GM12865 (cell line): Measurements from ENCODE around the gene NID2.

ENCODE experiments used
- DNase-seq: peaks from one replicate; pipeline ENCODE4 v3.0.0; 2010; ENCODE audit warnings: low read depth
- H3K4me3 ChIP-seq: 2 replicates; pipeline ENCODE4 v1.5.1; 2011; ENCODE audit warnings: mild to moderate bottlenecking, low read depth, low read length, control low read depth
- TF ChIP-seq, protein P1 (sequence below): IDR thresholded peaks from 2 replicates; pipeline ENCODE4 v1.5.1; 2011; ENCODE audit warnings: low read length, control low read depth, low read depth, inconsistent platforms; ENCODE audit not compliant: insufficient read depth; ENCODE audit errors: missing control alignments

The NID2 gene

GRCh38 chr14:52049721-52050588, 18.9 kb downstream of the NID2 start:
- no peak for DNase-seq
- TF ChIP-seq, protein P1, sequence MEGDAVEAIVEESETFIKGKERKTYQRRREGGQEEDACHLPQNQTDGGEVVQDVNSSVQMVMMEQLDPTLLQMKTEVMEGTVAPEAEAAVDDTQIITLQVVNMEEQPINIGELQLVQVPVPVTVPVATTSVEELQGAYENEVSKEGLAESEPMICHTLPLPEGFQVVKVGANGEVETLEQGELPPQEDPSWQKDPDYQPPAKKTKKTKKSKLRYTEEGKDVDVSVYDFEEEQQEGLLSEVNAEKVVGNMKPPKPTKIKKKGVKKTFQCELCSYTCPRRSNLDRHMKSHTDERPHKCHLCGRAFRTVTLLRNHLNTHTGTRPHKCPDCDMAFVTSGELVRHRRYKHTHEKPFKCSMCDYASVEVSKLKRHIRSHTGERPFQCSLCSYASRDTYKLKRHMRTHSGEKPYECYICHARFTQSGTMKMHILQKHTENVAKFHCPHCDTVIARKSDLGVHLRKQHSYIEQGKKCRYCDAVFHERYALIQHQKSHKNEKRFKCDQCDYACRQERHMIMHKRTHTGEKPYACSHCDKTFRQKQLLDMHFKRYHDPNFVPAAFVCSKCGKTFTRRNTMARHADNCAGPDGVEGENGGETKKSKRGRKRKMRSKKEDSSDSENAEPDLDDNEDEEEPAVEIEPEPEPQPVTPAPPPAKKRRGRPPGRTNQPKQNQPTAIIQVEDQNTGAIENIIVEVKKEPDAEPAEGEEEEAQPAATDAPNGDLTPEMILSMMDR, result no peak
- no peak overlapping the region for H3K4me3 ChIP-seq

- DNase-seq, result no peak
- no peak overlapping the region for H3K4me3 ChIP-seq
- TF ChIP-seq, protein P1, result no peak
Measured at GRCh38 chr14:52049271-52049670, 19.6 kb downstream of the NID2 start.

DNA sequence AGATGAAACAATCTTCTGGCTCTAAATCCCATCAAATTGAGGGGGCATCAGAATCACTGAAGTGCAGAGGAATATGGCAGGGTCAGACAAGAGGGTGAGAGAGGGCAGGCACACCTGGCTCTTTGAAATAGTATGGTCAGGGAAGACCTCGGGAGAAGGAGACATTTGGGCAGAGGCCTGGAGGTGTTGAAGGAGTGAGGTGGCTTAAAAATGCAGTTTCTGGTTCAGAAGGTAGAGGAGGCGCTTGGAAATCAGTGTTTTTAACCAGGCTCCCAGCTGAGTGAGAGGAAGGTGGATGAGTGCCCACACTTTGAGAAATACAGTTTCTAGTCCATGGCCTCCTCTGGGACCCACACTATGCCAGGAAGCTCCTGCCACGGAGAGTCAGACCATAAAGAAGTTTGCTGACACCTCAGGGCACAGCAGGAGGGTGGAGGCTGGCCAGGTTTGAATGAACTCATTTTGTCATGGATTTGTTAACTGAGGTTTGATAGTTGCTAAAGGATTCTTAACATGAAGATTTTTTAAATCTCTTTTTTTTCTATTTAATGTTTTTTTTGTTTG, 20.1 kb downstream of the NID2 start:
- DNase-seq, result no peak
- TF ChIP-seq, protein P1, result no peak
- H3K4me3 ChIP-seq, result no peak overlapping the region

- no peak for DNase-seq
- TF ChIP-seq, protein P1, result no peak
- no peak overlapping the region for H3K4me3 ChIP-seq
Measured at GRCh38 chr14:52048116-52048515, 20.7 kb downstream of the NID2 start.

GRCh38 chr14:52046376-52046917, 22.4 kb downstream of the NID2 start:
- no peak for DNase-seq
- H3K4me3 ChIP-seq, result no peak overlapping the region
- TF ChIP-seq, protein P1, result no peak

DNA sequence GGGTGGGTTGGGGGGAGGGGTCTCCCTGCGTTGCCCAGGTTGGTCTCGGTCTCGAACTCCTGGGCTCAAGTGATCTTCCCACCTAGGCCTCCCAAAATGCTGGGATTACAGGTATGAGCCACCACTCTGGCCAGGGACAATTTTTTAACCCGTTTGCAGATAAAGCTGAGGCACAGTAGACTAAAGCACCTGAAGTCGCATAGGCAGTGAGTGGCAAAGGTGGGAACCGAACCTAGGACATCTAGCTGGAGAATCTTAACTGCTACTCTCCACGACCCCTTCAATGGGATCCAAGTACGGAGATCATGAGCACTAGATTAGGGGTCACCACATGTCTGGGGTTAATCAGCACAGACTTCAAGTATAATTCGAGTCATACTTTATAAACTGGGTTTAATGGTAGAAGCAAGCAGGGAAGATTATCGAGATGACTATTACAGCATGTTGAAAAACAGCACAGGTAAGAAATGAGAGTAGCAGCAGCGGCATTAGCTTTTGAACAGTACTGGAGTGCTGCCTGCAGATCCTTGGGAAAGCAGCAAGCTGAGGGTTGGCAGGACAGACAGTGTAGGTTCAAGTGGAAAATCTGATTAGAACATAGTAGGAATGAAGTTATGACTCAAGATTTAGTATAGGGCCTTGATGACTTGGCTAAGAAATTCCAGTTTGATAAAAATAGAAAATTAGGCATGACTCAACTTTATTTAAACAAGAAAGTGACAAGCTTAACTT, 23.9 kb downstream of the NID2 start:
- no peak overlapping the region for H3K4me3 ChIP-seq
- no peak for DNase-seq
- TF ChIP-seq, protein P1, result no peak
